Activated CD4-positive, alpha-beta T cell treated with anti-CD3 and anti-CD28 coated beads, Interleukin-10, Interleukin-2, amounts not matched to agents 100 ng/mL and 50 ng/mL, durations not matched to agents 16 hours and 8 hours (primary cell): ENCODE results near the gene TERT.
"Not testable (repeated sequence)": the region's sequence is repeated elsewhere in the genome, so short reads cannot be mapped to it uniquely, and the experiment has no call there.

Source experiments
- DNase-seq: peaks from one replicate; pipeline ENCODE4 v3.0.0-alpha.2; 2020

Gene TERT

GRCh38 chr5:1330847-1331831 is 36.3 kb upstream of the TERT start:
- DNase-seq: no peak

GRCh38 chr5:1330146-1330846 is 35.4 kb upstream of the TERT start:
- DNase-seq: no peak

- DNase-seq: no peak
Observed at GRCh38 chr5:1329111-1329579, 34.3 kb upstream of the TERT start.

GRCh38 chr5:1328237-1329110 is 33.6 kb upstream of the TERT start:
- not testable (repeated sequence) for DNase-seq

GRCh38 chr5:1326901-1327756 is 32.3 kb upstream of the TERT start:
- not testable (repeated sequence) for DNase-seq

GRCh38 chr5:1326532-1326875 is 31.6 kb upstream of the TERT start:
- not testable (repeated sequence) for DNase-seq

GRCh38 chr5:1325870-1326531 is 31.1 kb upstream of the TERT start:
- DNase-seq: no peak

GRCh38 chr5:1325191-1325741 is 30.4 kb upstream of the TERT start:
- no peak for DNase-seq

GRCh38 chr5:1324719-1325190 is 29.9 kb upstream of the TERT start:
- DNase-seq: no peak

GRCh38 chr5:1324301-1324700 is 29.4 kb upstream of the TERT start:
- no peak for DNase-seq

GRCh38 chr5:1323803-1324173 is 28.9 kb upstream of the TERT start:
- DNase-seq: no peak

- no peak for DNase-seq
Observed at GRCh38 chr5:1322955-1323802, 28.3 kb upstream of the TERT start.

- DNase-seq: no peak
Observed at GRCh38 chr5:1322036-1322900, 27.4 kb upstream of the TERT start.

- DNase-seq: no peak
Observed at GRCh38 chr5:1321576-1321975, 26.7 kb upstream of the TERT start.

GRCh38 chr5:1320436-1321344 is 25.8 kb upstream of the TERT start:
- no peak for DNase-seq

GRCh38 chr5:1319436-1320256 is 24.8 kb upstream of the TERT start:
- no peak for DNase-seq

GRCh38 chr5:1318659-1319251 is 23.9 kb upstream of the TERT start:
- DNase-seq: no peak
